GM21526 (cell line): ENCODE data around the gene PRKCH.

Experiments
- ATAC-seq: cut with Tn5 transposase; IDR thresholded peaks from one replicate; pipeline ENCODE4 v1.9.1; 2021; ENCODE audit warnings: moderate library complexity; ENCODE audit not compliant: unreplicated experiment, low FRiP score

PRKCH gene

DNA sequence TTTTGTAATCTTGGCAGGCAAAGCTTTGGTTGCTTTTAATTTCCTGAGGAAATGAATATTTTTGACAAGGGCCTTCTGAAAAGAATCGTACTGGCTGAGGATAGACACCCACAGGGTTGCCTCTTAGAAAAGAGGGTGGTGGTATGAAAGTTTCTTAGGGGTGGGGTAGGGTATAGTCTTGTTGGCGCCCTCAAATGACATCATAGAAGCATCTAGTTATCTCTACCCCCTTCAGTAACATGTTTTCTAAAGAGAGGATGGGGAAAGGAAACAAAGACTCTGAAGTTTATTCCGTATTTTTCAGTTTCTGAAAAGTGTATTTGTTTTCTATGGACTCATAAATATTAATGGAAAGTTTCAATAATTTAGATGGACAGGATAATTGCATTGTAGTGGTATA is 13.7 kb downstream of the PRKCH start:
- no peak for ATAC-seq

DNA sequence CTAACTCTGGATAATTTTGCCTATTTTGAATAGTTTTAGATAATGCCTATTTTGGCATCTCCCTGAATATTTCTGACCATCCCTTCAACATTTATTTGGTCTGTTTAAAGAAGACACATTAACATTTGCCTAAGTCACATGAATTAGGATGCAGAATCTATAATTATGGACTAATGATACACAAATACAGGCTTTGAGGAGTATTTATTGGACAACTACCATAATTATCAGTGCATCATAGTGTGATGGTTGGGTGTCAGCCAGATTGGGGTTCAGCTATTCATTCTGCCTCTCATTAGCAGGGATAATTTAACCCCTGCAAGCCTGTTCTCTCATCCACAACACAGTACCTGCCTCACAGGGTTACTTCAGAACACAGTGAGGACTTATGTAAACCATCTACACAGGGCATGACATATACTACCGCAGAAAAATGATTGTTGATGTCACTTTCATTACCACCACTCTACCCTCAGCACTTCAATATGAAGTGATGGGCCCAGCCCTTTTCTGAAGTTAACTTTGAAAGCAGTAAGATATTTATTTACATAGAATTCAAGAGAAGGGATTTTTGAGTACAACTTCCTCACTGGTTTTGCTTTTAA is 14.4 kb downstream of the PRKCH start:
- ATAC-seq, result no peak

DNA sequence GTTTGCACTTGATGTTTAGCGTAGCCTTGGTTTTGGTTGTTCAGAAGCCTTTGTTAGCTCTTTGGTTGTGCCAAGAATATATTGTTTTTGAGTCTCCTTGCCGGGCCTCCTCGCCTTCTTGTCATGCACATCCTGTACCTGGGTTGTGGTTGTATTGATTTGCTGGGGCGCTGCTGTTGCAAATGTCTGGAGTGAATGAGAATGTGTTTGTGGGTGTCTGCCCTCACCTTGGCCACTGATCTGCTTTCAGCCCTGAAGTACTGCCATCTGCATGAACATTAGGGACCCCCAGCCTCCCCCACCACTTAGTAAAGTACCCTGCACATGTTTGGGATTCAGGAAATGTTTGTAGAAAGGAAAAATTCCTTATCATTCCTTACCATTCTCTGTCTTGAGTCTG is 16.5 kb downstream of the PRKCH start:
- ATAC-seq, result no peak

- ATAC-seq, result no peak
Observed at GRCh38 chr14:61338457-61338856, 17.1 kb downstream of the PRKCH start.

DNA sequence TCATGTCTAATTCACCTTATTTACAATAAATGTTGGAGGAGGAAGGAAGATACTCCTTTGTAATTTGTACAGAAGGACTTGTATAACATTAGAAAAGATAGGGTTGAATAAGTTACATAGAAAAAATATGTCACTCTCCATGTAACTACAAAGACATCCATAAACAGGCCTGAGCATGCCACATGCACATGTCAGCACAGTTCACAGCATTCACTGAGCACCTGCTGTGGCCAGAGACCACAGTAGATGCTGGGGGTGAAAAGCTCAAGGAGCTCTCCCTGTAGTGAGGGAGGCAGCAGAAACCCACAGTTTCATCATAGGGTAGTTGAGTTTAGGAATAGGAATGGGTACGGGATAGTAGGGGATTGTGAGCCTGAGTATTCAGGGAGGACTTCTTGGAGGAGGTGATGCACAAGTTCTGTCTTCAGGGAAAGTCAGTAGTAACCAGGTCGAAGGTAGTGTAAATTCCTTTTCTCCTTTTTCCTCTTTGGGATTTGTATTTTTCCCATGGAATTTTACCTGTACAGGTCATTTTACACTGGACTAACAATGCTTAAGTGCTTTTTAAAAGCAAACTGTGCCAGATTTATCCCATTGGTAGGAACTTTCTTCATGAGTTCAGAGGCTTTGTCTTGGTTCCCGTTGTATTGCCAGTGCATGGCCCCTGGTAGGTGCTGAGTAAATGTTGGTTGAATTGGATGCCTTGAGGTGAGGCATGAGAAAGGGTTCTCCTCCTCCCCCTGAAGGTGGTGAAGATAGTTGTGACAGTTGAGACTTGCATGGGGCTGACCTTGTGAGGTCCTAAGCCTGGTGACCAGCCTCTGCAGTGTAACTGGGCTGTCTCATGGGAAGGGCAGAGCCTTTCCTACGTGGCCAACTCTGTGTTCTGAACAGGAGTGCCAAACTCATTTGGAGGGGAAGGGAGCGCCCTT is 20.2 kb downstream of the PRKCH start:
- ATAC-seq, result no peak

DNA sequence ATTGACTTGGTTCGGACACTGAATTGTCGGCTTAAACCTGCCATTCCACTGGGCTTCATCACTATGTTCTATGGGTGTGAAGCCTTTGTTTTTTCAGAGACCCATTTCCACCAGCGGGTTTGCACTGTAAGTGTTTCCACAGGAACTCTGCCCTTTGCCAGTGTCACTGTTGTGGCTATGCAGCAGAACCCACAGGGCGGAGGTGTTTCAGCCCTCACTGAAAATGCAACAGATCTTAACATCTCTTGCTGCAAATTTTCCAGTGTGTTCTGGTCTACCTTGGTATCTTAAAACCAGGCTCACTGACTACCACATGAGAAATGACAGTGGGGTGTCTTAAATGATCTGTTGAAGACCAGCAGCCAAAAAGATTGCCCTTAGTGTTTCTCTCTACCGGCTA is 21.1 kb downstream of the PRKCH start:
- no peak for ATAC-seq

DNA sequence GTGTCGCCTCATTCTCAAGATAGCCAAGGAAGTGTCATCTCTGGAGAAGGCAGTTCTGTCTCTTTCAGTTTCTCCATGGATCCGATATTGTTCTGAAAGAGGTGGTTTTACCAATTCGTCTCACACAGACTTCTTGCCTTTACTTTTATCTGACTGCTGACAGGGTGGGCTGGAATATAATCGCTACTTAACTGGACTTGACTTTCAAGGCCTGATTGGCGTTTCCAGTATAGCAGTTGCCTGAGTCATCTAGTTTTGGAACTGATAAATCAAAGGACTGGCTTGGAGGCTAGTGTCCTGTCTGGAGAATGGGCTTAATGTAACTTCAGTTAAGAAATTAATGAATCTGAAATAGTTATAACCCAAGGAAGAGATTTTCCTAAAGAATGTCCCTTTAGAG is 21.6 kb downstream of the PRKCH start:
- ATAC-seq, result no peak

- no peak for ATAC-seq
Observed at GRCh38 chr14:61343471-61343870, 22.1 kb downstream of the PRKCH start.

DNA sequence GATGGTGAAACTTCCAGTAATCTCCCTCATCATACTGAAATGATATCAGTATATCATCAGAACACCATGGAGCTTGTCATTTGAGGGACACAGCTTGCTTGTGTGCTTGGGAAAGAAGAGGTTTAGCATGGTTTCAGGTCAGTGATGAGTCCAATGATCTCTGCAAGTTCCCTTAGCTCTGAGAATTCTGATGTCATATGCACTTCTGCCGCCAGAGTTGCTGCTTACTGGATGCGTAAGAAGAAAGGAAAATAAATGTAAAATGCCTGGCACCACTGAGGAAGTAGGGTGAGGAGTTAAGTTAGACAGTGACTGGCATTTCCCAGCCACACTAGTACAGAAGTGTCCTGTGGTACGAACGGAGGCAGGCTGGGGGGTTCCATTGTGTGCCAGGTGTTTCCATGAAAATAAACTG is 22.6 kb downstream of the PRKCH start:
- no peak for ATAC-seq

DNA sequence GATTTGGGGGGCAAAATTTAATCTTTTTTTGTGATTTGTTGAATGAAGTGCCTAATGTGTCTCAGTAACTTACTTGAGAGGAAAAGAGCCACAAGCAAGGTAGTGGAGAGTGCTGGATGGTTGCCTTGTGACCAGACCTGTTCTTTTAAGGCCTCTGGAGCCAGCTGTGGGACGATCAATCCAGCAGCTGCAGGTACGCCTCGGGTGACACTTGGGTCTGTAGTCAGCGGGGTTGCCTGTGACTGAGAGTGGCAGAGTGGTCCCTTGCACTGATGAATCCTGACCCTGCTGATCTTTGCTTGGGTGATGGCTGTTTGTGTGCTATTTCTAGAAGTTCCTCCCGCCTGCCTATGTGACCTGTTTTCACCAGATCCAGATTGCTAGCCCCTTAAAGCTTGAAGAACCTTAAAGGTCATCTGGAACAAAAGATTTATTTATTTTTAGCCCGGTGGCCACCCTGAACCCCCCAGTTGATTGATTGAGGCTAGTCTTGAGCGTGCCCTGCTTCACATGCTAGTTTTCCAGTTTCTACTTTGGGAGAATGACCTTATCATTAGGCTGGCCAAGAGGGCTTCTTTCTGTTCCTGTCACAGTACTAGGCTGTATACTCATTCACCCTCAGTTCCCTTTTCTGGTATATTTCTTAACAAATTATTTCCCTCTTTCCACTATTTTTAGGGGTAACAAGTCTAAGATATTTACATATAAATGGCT is 23.2 kb downstream of the PRKCH start:
- no peak for ATAC-seq

DNA sequence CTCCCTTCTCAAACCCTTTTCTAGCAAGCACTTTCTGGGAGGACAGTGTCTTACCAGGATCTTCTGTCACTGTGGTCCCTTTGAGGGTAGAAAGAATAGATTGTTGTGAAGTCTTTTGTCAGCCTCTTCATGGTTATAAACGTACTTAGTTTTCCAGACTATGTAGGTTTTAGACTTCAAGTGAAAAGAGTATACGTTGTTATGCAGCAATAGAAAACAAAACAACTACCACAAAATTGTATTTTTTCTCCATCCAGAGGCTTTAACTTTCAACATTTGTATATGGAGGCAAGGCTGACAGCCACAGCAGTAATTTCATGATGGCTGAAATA is 23.7 kb downstream of the PRKCH start:
- no peak for ATAC-seq

DNA sequence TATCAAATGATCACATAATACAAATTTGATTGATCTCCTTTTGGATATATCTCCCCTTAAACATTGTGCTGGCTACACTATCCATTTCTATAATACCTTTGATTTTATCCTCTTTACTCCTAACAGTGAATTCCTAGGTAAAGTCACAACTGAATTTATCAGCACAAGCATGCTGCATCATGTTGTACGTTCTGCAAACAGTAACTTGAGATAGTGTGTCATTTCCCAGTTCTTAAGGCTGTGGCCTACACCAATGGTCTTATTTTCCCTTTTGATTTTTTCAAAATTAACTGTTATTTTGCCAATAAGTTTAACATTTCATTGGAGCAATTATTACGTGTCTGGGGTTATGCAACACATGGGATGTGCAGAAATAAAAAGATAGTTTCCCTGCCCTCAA is 24.8 kb downstream of the PRKCH start:
- ATAC-seq, result no peak

- ATAC-seq, result no peak
Observed at GRCh38 chr14:61346793-61347192, 25.4 kb downstream of the PRKCH start.

DNA sequence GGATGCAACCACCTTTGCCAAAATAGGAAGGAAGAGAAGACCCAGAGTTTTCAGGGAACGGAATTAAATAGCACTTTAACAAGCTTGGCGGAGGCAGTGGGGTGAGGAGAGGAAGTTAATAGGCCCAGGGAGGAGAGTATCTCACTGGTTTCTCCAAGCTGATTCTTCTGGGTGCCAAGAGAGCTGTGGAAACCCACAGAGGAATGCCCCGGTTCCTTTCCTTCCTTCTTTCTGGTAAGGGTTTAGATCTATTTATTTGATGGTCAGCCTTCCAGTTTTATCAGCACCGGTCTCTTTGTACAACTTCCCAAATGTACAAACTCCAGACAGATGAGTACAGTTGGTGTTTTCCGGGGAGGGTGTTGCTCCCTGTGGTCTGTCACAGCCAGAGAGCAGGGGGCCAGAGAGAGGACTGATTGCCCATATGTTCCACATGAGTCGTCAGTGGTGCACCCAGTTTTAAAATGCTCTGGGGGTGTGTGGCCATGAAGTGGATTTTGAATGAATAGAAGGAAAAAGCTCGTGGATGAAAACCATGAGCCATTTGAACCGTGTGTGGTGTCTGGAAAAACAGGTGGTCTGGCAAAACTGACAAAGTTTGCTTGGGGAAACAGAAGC is 26.6 kb downstream of the PRKCH start:
- no peak for ATAC-seq

DNA sequence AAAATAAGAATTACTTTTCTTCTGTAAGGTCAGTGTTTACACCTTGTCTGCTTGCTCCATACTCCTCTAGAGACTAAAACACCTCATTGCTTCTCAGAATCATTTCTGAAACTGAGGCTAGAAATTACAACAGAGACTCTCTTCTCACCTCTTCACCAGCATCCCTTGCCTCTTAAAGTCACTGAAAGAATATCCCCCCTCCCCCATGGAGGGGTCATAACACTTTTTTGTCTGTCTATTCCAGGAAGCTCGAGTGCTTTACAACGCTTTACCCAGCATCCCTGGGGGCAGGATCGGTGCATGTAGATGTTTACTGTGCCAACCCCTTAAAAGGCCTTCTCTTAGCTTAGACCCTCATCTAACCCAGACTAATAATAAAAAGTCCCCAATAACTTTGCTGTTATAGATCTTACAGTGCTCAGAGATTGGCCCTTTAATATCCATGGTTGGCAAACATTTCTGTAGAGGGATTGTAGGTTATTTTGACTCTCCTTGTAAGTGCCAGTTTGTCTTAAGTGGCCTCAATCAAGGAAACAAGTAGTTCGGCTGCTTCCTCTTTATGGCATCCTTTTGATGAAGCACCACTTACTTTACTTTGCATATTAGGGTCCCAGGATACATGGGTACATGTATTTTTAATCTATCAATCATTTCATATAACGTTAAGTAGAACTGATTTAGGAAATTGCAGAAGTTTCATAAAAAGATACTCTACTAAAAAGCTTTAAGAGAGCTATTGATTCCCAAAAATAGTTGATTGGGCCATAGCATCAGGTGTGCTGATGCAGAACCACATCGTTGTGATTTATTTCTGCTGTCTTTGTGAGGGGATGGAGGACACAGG is 29.3 kb downstream of the PRKCH start:
- no peak for ATAC-seq

- no peak for ATAC-seq
Observed at GRCh38 chr14:61351477-61351876, 30.1 kb downstream of the PRKCH start.

- no peak for ATAC-seq
Observed at GRCh38 chr14:61355892-61356325, 34.5 kb downstream of the PRKCH start.

GRCh38 chr14:61357123-61357522 is 35.7 kb downstream of the PRKCH start:
- no peak for ATAC-seq

GRCh38 chr14:61358554-61359226 is 37.3 kb downstream of the PRKCH start:
- ATAC-seq, result no peak
